WERI-Rb-1 (cell line): ENCODE data around the gene NDST3.
"Not testable (repeated sequence)": the region's sequence is repeated elsewhere in the genome, so short reads cannot be mapped to it uniquely, and the experiment has no call there.

Experiments used
- DNase-seq: peaks from one replicate; pipeline ENCODE4 v3.0.0-alpha.2; 2020
- H3K27ac ChIP-seq: fragments of 250-450 bp; sonication (Bioruptor Pico); 2 replicates; pipeline ENCODE4 v1.5.1; 2020; ENCODE audit warnings: mild to moderate bottlenecking, moderate library complexity
- H3K27me3 ChIP-seq: fragments of 250-450 bp; sonication (Bioruptor Pico); 2 replicates; pipeline ENCODE4 v1.5.1; 2021; ENCODE audit warnings: mild to moderate bottlenecking, low read depth, moderate library complexity; ENCODE audit not compliant: insufficient read depth, severe bottlenecking
- H3K36me3 ChIP-seq: fragments of 250-450 bp; sonication (Bioruptor Pico); 2 replicates; pipeline ENCODE4 v1.5.1; 2020; ENCODE audit warnings: mild to moderate bottlenecking, moderate library complexity
- H3K4me3 ChIP-seq: 2 replicates; pipeline ENCODE4 v1.5.1; 2011; ENCODE audit warnings: low read depth, mild to moderate bottlenecking, control low read depth, low read length
- H3K9me3 ChIP-seq: fragments of 250-450 bp; sonication (Bioruptor Pico); 2 replicates; pipeline ENCODE4 v1.5.1; 2021; ENCODE audit warnings: mild to moderate bottlenecking, moderate library complexity; ENCODE audit not compliant: severe bottlenecking
- CTCF ChIP-seq: IDR thresholded peaks from 2 replicates; pipeline ENCODE4 v1.5.1; 2011; ENCODE audit warnings: low read depth, mild to moderate bottlenecking, control low read depth, inconsistent platforms, low read length

The NDST3 gene

DNA sequence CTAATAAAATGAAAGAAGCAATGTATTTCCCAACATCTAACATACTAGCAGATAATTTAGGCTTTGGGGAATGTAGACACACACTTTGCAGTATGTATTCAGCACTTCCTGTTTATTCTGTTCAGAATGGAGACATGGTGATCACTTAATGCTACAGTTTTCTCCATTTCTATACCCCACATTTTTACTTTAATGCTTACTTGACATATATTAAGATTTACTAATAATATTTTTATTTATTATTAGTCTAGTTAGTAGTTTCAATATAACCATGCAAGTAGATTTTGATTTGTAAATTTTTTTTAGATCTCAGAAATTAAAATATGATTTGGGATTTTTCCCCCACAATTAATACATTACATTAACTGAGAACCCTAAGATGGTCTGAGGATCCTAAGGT, 220.1 kb downstream of the NDST3 start:
- H3K36me3 ChIP-seq: peaks cover 10% of the 10 kb centered on the region
- H3K4me3 ChIP-seq: no peak overlapping the region
- H3K9me3 ChIP-seq: peaks cover 3% of the 10 kb centered on the region
- TF ChIP-seq CTCF: no peak
- DNase-seq: no peak
- H3K27ac ChIP-seq: no peak overlapping the region
- H3K27me3 ChIP-seq: no peaks in the 10 kb centered on the region

DNA sequence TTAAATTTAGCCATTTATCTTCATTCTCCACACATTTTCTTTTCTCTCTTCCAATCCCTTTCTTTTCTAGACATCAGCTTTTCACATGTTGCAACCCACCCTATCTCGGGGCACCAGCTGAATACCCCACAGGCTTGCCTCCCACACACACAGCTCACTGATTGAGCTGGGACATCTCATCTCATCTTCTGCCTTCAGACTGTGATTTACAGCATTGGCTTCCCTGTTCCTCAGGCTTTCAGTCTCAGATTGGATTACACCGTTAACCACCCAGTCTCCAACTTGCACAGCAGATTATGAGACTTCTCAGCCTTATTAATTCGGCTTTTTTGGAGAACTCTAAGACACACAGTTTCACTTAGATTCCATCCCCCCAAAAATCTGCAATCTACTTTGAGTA, 224.8 kb downstream of the NDST3 start:
- Histone ChIP-seq H3K27ac (no peak overlapping the region), H3K36me3 (no peaks in the 10 kb centered on the region), H3K27me3 (no peaks in the 10 kb centered on the region), H3K4me3 (no peak overlapping the region), H3K9me3 (no peaks in the 10 kb centered on the region)
- no peak for DNase-seq
- TF ChIP-seq CTCF: no peak

GRCh38 chr4:118260309-118260708, 226.0 kb downstream of the NDST3 start:
- no peak for TF ChIP-seq CTCF
- no peaks in the 10 kb centered on the region for H3K9me3 ChIP-seq
- no peak overlapping the region for H3K4me3 ChIP-seq
- H3K27ac ChIP-seq: no peak overlapping the region
- no peaks in the 10 kb centered on the region for H3K27me3 ChIP-seq
- no peak for DNase-seq
- no peaks in the 10 kb centered on the region for H3K36me3 ChIP-seq

DNA sequence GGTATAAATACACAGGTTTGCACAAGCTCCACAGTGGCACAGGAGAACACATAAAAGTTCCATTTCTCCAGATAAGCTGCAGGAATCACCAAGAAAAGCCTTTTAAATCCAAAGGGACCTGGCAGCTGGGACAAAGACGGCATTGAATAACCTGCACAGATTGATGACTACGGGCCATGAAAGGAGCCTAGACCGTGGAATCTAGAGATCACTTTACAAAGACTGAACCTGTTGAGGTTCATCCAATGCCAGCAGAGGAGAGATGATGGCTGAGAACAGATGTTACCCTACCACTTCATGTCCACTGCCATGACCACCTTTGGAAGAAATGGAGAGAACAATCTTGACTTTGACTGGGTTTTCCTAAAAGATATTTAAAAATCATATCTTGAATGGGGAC, 229.8 kb downstream of the NDST3 start:
- TF ChIP-seq CTCF: no peak
- no peaks in the 10 kb centered on the region for H3K9me3 ChIP-seq
- DNase-seq: no peak

DNA sequence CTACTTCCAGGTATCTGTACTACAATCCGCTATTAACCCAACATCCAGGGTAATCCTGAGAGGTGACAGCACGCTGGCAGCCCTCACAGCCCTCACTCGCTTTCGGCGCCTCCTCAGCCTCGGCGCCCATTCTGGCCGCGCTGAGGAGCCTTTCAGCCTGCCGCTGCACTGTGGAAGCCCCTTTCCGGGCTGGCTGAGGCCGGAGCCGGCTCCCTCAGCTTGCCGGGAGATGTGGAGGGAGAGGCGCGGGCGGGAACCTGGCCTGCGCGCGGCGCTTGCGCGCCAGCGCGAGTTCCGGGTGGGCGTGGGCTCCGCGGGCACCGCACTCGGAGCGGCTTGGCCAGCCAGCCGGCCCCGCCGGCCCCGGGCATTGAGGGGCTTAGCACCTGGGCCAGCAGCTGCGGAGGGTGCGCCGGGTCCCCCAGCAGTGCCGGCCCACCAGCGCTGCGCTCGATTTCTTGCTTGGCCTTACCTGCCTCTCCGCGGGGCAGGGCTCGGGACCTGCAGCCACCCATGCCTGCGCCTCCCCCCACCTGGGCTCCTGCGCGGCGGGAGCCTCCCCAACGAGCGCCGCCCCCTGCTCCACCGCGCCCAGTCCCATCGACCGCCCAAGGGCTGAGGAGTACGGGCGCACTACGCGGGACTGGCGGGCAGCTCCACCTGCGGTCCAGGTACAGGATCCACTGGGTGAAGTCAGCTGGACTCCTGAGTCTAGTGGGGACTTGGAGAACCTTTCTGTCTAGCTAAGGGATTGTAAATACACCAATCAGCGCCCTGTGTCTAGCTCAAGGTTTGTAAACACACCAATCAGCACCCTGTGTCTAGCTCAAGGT, 231.2 kb downstream of the NDST3 start:
- Histone ChIP-seq H3K36me3 (no peaks in the 10 kb centered on the region), H3K27ac (no peak overlapping the region), H3K27me3 (no peaks in the 10 kb centered on the region), H3K4me3 (no peak overlapping the region), H3K9me3 (no peaks in the 10 kb centered on the region)
- DNase-seq: no peak
- no peak for TF ChIP-seq CTCF

More for the DNA sequence above, 229.8 kb downstream of the NDST3 start:
- Histone ChIP-seq H3K4me3 (no peak overlapping the region), H3K27me3 (no peaks in the 10 kb centered on the region), H3K36me3 (no peaks in the 10 kb centered on the region), H3K27ac (no peak overlapping the region)

- H3K9me3 ChIP-seq, H3K27ac ChIP-seq, DNase-seq, H3K4me3 ChIP-seq, H3K27me3 ChIP-seq, H3K36me3 ChIP-seq: not testable (repeated sequence)
Observed at GRCh38 chr4:118266145-118266496, 231.8 kb downstream of the NDST3 start.
